H9 (cell line): ENCODE results near the gene AURKB. TPM values are rescaled to one million over a fixed set of nuclear protein-coding genes. Genes with fewer than 3 reads are reported as not detected.

Experiments used
- DNase-seq: peaks from one replicate; pipeline ENCODE4 v3.0.0-alpha.2; 2017
- H2AFZ ChIP-seq: one replicate; pipeline ENCODE4 v1.6.1; 2013; ENCODE audit warnings: mild to moderate bottlenecking, low read length, control low read depth, moderate library complexity
- H2AK5ac ChIP-seq: 2 replicates; pipeline ENCODE4 v1.6.1; 2013; ENCODE audit warnings: low read length, control low read depth, mixed read lengths; ENCODE audit not compliant: insufficient read length
- H2BK120ac ChIP-seq: one replicate; pipeline ENCODE4 v1.6.1; 2013; ENCODE audit warnings: low read depth, mild to moderate bottlenecking, low read length, control low read depth, inconsistent platforms; ENCODE audit not compliant: poor library complexity, severe bottlenecking
- H2BK12ac ChIP-seq: 2 replicates; pipeline ENCODE4 v1.6.1; 2013; ENCODE audit warnings: low read length, control low read depth, mixed read lengths, low read depth; ENCODE audit not compliant: insufficient read length
- H2BK15ac ChIP-seq: 2 replicates; pipeline ENCODE4 v1.6.1; 2013; ENCODE audit warnings: low read depth, low read length, control low read depth
- H2BK20ac ChIP-seq: one replicate; pipeline ENCODE4 v1.6.1; 2013; ENCODE audit warnings: low read depth, mild to moderate bottlenecking, low read length, control low read depth, inconsistent platforms; ENCODE audit not compliant: poor library complexity, severe bottlenecking
- H2BK5ac ChIP-seq: 2 replicates; pipeline ENCODE4 v1.6.1; 2013; ENCODE audit warnings: low read length, control low read depth, mixed read lengths; ENCODE audit not compliant: insufficient read length
- H3K14ac ChIP-seq: 2 replicates; pipeline ENCODE4 v1.6.1; 2013; ENCODE audit warnings: low read length, control low read depth; ENCODE audit not compliant: insufficient read depth
- H3K18ac ChIP-seq: 2 replicates; pipeline ENCODE4 v1.6.1; 2013; ENCODE audit warnings: low read depth, mild to moderate bottlenecking, mixed read lengths, low read length, control low read depth; ENCODE audit not compliant: insufficient read length
- H3K23ac ChIP-seq: 2 replicates; pipeline ENCODE4 v1.6.1; 2013; ENCODE audit warnings: low read length, control low read depth, mixed read lengths, low read depth; ENCODE audit not compliant: insufficient read length
- H3K23me2 ChIP-seq: 2 replicates; pipeline ENCODE4 v1.6.1; 2013; ENCODE audit warnings: low read depth, mild to moderate bottlenecking, mixed read lengths, low read length, control low read depth; ENCODE audit not compliant: insufficient read length, poor library complexity, severe bottlenecking
- H3K27ac ChIP-seq: 2 replicates; pipeline ENCODE4 v1.5.1; 2013; ENCODE audit warnings: low read length, control low read depth, mixed read lengths, low read depth; ENCODE audit not compliant: insufficient read length
- H3K27me3 ChIP-seq: 2 replicates; pipeline ENCODE4 v1.6.1; 2013; ENCODE audit warnings: low read length, control low read depth, inconsistent platforms; ENCODE audit not compliant: insufficient read depth
- H3K4ac ChIP-seq: 2 replicates; pipeline ENCODE4 v1.6.1; 2013; ENCODE audit warnings: low read depth, mild to moderate bottlenecking, control low read depth, inconsistent platforms, low read length, moderate library complexity
- H3K4me1 ChIP-seq: 2 replicates; pipeline ENCODE4 v1.6.1; 2013; ENCODE audit warnings: low read length, control low read depth, inconsistent platforms; ENCODE audit not compliant: insufficient read depth
- H3K4me2 ChIP-seq: 2 replicates; pipeline ENCODE4 v1.6.1; 2013; ENCODE audit warnings: low read length, control low read depth, mixed read lengths; ENCODE audit not compliant: insufficient read length, insufficient read depth
- H3K56ac ChIP-seq: 2 replicates; pipeline ENCODE4 v1.6.1; 2013; ENCODE audit warnings: low read depth, mild to moderate bottlenecking, mixed read lengths, low read length, control low read depth; ENCODE audit not compliant: insufficient read length
- H3K79me1 ChIP-seq: 2 replicates; pipeline ENCODE4 v1.6.1; 2013; ENCODE audit warnings: low read depth, mild to moderate bottlenecking, moderate library complexity, low read length, control low read depth, inconsistent platforms; ENCODE audit not compliant: insufficient read depth, poor library complexity, severe bottlenecking
- H3K79me2 ChIP-seq: 2 replicates; pipeline ENCODE4 v1.6.1; 2013; ENCODE audit warnings: low read length, control low read depth, inconsistent platforms; ENCODE audit not compliant: insufficient read depth
- H3K9ac ChIP-seq: 2 replicates; pipeline ENCODE4 v1.6.1; 2013; ENCODE audit warnings: low read length, control low read depth, mixed read lengths; ENCODE audit not compliant: insufficient read length; ENCODE audit errors: extremely low read depth
- H3K9me3 ChIP-seq: one replicate; pipeline ENCODE4 v1.6.1; 2013; ENCODE audit warnings: low read depth, low read length, inconsistent platforms; ENCODE audit not compliant: control insufficient read depth
- H3T11ph ChIP-seq: one replicate; pipeline ENCODE4 v1.6.1; 2013; ENCODE audit warnings: mild to moderate bottlenecking, low read length, control low read depth, inconsistent platforms
- H4K20me1 ChIP-seq: one replicate; pipeline ENCODE4 v1.6.1; 2013; ENCODE audit not compliant: control insufficient read depth, insufficient read length, insufficient read depth
- H4K5ac ChIP-seq: 2 replicates; pipeline ENCODE4 v1.6.1; 2013; ENCODE audit warnings: low read depth, mild to moderate bottlenecking, mixed read lengths, low read length, control low read depth; ENCODE audit not compliant: insufficient read length
- H4K8ac ChIP-seq: replicated peaks from 2 replicates; pipeline ENCODE4 v1.6.1; 2013; ENCODE audit warnings: low read length, control low read depth, mixed read lengths, low read depth; ENCODE audit not compliant: insufficient read length
- H4K91ac ChIP-seq: 2 replicates; pipeline ENCODE4 v1.6.1; 2013; ENCODE audit warnings: low read depth, mild to moderate bottlenecking, moderate library complexity, mixed read lengths, low read length, control low read depth; ENCODE audit not compliant: insufficient read length
- H3K27ac Mint-ChIP-seq, 3 experiments: 2 replicates in 2 of 3; 3 replicates in 1 of 3; pipeline ENCODE4 v1.8.0; 2020 to 2021; ENCODE audit warnings: mixed read lengths in 3 of 3, mild to moderate bottlenecking in 1 of 3, moderate library complexity in 1 of 3
- H3K27me3 Mint-ChIP-seq: 2 replicates; pipeline ENCODE4 v1.8.0; 2021; ENCODE audit warnings: low read depth, mild to moderate bottlenecking, moderate library complexity, mixed read lengths
- H3K36me3 Mint-ChIP-seq, 3 experiments: 2 replicates in 2 of 3; 3 replicates in 1 of 3; pipeline ENCODE4 v1.8.0; 2020 to 2021; ENCODE audit warnings: low read depth in 3 of 3, mixed read lengths in 3 of 3; ENCODE audit not compliant: insufficient read depth in 1 of 3
- H3K4me1 Mint-ChIP-seq, 2 experiments: 2 replicates each; pipeline ENCODE4 v1.8.0; 2020; ENCODE audit warnings: mixed read lengths in 2 of 2
- H3K4me3 Mint-ChIP-seq, 2 experiments: 2 replicates in 1 of 2; 3 replicates in 1 of 2; pipeline ENCODE4 v1.8.0; 2020 to 2021; ENCODE audit warnings: mild to moderate bottlenecking in 2 of 2, mixed read lengths in 2 of 2, moderate library complexity in 1 of 2
- H3K9me3 Mint-ChIP-seq, 2 experiments: 2 replicates in 1 of 2; 3 replicates in 1 of 2; pipeline ENCODE4 v1.8.0; 2020; ENCODE audit warnings: mild to moderate bottlenecking in 2 of 2, mixed read lengths in 2 of 2, moderate library complexity in 1 of 2
- WGBS: extraction: QIAGEN DNeasy Blood & Tissue Kit; methylation state at CpG from one replicate; pipeline ENCODE4 v1.1.7; 2013; ENCODE audit warnings: missing lambda C conversion rate, low lambda C conversion rate, mixed read lengths; ENCODE audit not compliant: insufficient read length; ENCODE audit errors: extremely low coverage; 5-methylcytosine and 5-hydroxymethylcytosine counted together
- total RNA-seq: library from RNA; stranded (reverse); gene quantifications from 2 replicates; pipeline ENCODE4 v1.2.1, GENCODE V29; 2021
- TF ChIP-seq, protein P1 (sequence below): fragments of 200-600 bp; sonication (generic); conservative IDR thresholded peaks from 3 replicates; pipeline ENCODE4 v1.8.0; 2021; ENCODE audit warnings: antibody characterized with exemption, mild to moderate bottlenecking

AURKB gene
- total RNA-seq, 1 experiment from 2014 or later = 171 TPM

DNA sequence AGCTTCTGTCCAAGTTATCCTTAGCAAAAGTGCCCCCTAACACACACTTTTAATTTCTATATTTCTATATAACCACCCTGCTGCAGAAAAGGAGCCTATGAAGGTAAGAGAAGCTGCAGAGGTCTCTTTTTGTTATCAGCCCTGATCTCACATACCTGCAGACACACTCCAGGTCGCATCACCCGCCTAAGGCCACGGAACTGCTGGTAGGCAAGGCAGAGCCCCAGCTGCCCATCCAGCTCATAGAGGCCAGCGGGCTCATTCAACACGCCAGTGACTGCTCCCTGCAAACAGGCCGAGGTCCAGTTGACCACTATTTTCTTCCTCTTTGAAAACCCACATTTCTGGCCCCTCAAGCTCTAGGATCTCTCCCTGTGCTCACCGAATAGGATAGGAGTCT lies 25.3 kb upstream of the AURKB start:
- H3K18ac ChIP-seq = no peak overlapping the region
- no peak overlapping the region for H3K56ac ChIP-seq
- Mint-ChIP-seq H3K4me1 (no peaks in the 10 kb centered on the region), H3K27me3 (no peaks in the 10 kb centered on the region), H3K9me3 (no peaks in the 10 kb centered on the region), H3K36me3 (peaks cover 43 to 82% (median 82%) of the 10 kb centered on the region in 3 experiments), H3K27ac (no peak overlapping the region), H3K4me3 (no peak overlapping the region)
- H2BK120ac ChIP-seq = no peak overlapping the region
- H3K9me3 ChIP-seq = no peaks in the 10 kb centered on the region
- H3K4ac ChIP-seq = no peak overlapping the region
- no peak overlapping the region for H2BK12ac ChIP-seq
- H2BK20ac ChIP-seq = no peak overlapping the region
- H3K4me1 ChIP-seq = no peaks in the 10 kb centered on the region
- no peak for DNase-seq
- no peak overlapping the region for H4K8ac ChIP-seq
- H3K14ac ChIP-seq = no peak overlapping the region
- H2BK5ac ChIP-seq = no peak overlapping the region
- H4K20me1 ChIP-seq = no peaks in the 10 kb centered on the region
- H3K23ac ChIP-seq = no peak overlapping the region
- H3K27me3 ChIP-seq = no peaks in the 10 kb centered on the region
- H3K9ac ChIP-seq = no peak overlapping the region
- no CpG with 5 or more reads among the region's 7 CpGs for WGBS
- H2AFZ ChIP-seq = no peak overlapping the region
- H2AK5ac ChIP-seq = no peak overlapping the region
- H4K91ac ChIP-seq = no peak overlapping the region
- TF ChIP-seq, protein P1, sequence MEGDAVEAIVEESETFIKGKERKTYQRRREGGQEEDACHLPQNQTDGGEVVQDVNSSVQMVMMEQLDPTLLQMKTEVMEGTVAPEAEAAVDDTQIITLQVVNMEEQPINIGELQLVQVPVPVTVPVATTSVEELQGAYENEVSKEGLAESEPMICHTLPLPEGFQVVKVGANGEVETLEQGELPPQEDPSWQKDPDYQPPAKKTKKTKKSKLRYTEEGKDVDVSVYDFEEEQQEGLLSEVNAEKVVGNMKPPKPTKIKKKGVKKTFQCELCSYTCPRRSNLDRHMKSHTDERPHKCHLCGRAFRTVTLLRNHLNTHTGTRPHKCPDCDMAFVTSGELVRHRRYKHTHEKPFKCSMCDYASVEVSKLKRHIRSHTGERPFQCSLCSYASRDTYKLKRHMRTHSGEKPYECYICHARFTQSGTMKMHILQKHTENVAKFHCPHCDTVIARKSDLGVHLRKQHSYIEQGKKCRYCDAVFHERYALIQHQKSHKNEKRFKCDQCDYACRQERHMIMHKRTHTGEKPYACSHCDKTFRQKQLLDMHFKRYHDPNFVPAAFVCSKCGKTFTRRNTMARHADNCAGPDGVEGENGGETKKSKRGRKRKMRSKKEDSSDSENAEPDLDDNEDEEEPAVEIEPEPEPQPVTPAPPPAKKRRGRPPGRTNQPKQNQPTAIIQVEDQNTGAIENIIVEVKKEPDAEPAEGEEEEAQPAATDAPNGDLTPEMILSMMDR = no peak
- no peak overlapping the region for H3T11ph ChIP-seq
- no peak overlapping the region for H3K4me2 ChIP-seq
- H3K23me2 ChIP-seq = no peaks in the 10 kb centered on the region
- H2BK15ac ChIP-seq = no peak overlapping the region
- no peaks in the 10 kb centered on the region for H3K79me2 ChIP-seq
- H4K5ac ChIP-seq = no peak overlapping the region
- no peaks in the 10 kb centered on the region for H3K79me1 ChIP-seq
- no peak overlapping the region for H3K27ac ChIP-seq
